ENCODE data around the gene GOLGA8A. TPM values are rescaled to one million over a fixed set of nuclear protein-coding genes. Genes with fewer than 3 reads are reported as not detected.
"Not testable (repeated sequence)": the region's sequence is repeated elsewhere in the genome, so short reads cannot be mapped to it uniquely, and the experiment has no call there.

Gene GOLGA8A
- total and polyA plus RNA-seq, 2 donors (not counting 1 experiment from before 2014, with no cell fraction given), result 3.3 to 18.1 TPM

DNA sequence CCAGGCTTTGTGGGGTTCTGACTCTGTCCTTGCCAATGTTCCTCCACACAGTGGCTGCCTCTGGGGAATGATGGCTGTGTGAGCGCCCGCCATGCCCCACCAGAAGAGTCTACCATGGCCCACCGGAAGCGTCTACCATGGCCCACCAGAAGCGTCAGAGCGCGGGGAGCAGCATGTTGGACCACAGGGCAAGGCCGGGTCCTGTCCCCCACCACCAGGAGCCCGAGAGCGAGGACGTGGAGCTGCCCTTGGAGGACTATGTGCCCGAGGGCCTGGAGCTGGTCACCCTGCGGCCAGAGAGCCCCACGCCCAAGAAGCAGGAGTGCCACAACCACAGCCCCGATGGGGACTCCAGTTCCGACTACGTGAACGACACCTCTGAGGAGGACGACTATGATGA is 28.1 kb downstream of the GOLGA8A start:
- H3K4me1 ChIP-seq (ENCODE audit: control insufficient read depth, extremely low read depth, insufficient read depth, low read length); H4K20me1 ChIP-seq (ENCODE audit: control insufficient read depth, extremely low read depth, insufficient read depth, low read length); H3K36me3 ChIP-seq (ENCODE audit: control insufficient read depth, insufficient read depth, low read length); H3K4me2 ChIP-seq (ENCODE audit: extremely low read depth, insufficient read depth, low read length); H3K9me3 ChIP-seq (ENCODE audit: control insufficient read depth, insufficient read depth, low read depth, low read length); H2AFZ ChIP-seq (ENCODE audit: low read length); H3K9ac ChIP-seq (ENCODE audit: insufficient read depth, low read length); H3K4me3 ChIP-seq (replicated peaks in 1 of 4; ENCODE audit: control extremely low read depth in 1 of 4, insufficient read depth in 1 of 4, low read depth in 3 of 4, low read length in 4 of 4); DNase-seq (ENCODE audit: low read depth in 2 of 2); H3K79me2 ChIP-seq (ENCODE audit: control insufficient read depth, insufficient read depth, low read length); H3K27ac ChIP-seq (ENCODE audit: insufficient read depth, low read length); H3K27me3 ChIP-seq (ENCODE audit: control insufficient read depth, insufficient read depth, low read length): not testable (repeated sequence)

DNA sequence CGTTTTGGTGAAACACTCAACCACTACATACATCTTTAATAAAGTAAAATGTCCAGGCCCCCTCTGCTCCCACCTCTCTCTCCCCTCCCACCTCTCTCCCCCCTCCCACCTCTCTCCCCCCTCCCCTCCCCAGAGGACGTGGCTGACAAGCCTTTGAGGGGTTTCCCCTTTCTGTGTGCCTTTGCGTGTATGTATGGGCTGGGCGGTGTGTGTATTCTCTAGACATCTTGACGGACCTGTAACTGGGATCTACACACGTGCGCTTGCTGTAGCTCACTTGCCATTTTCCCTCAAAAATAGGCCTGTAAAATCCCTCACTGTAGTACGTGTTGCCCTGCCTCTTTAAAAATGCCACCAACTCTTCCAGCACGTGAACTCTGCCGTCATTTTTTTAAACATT is 28.6 kb downstream of the GOLGA8A start:
- not testable (repeated sequence) for H3K4me1 ChIP-seq (ENCODE audit: control insufficient read depth, extremely low read depth, insufficient read depth, low read length); H3K9me3 ChIP-seq (ENCODE audit: control insufficient read depth, insufficient read depth, low read depth, low read length); H3K79me2 ChIP-seq (ENCODE audit: control insufficient read depth, insufficient read depth, low read length); H3K27ac ChIP-seq (ENCODE audit: insufficient read depth, low read length); H3K4me2 ChIP-seq (ENCODE audit: extremely low read depth, insufficient read depth, low read length); H3K27me3 ChIP-seq (ENCODE audit: control insufficient read depth, insufficient read depth, low read length); DNase-seq (ENCODE audit: low read depth in 2 of 2); H3K4me3 ChIP-seq (replicated peaks in 1 of 4; ENCODE audit: control extremely low read depth in 1 of 4, insufficient read depth in 1 of 4, low read depth in 3 of 4, low read length in 4 of 4); H3K9ac ChIP-seq (ENCODE audit: insufficient read depth, low read length); H4K20me1 ChIP-seq (ENCODE audit: control insufficient read depth, extremely low read depth, insufficient read depth, low read length); H2AFZ ChIP-seq (ENCODE audit: low read length); H3K36me3 ChIP-seq (ENCODE audit: control insufficient read depth, insufficient read depth, low read length)

DNA sequence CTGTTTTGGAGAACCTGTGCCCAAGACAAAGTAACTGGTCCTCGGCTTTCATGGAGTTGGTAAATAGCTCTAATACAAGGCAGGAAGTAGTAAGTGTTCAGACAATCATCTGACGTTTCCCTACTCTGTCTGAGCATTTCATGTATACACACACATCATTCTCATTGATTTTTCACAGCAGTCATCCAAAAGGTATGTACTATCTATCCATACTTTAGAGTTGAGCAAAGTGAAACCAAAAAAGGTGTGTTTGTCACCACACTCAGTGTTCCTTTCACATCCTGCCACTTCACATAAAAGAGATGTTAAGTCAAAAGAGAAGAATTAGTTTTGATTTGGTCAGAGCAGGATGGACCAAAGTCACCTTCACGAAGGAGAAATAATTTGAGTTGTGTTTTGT is 33.7 kb downstream of the GOLGA8A start:
- not testable (repeated sequence) for H3K27me3 ChIP-seq (ENCODE audit: control insufficient read depth, insufficient read depth, low read length); H3K4me3 ChIP-seq (replicated peaks in 1 of 4; ENCODE audit: control extremely low read depth in 1 of 4, insufficient read depth in 1 of 4, low read depth in 3 of 4, low read length in 4 of 4); H3K4me2 ChIP-seq (ENCODE audit: extremely low read depth, insufficient read depth, low read length); DNase-seq (ENCODE audit: low read depth in 2 of 2); H3K79me2 ChIP-seq (ENCODE audit: control insufficient read depth, insufficient read depth, low read length); H4K20me1 ChIP-seq (ENCODE audit: control insufficient read depth, extremely low read depth, insufficient read depth, low read length); H3K9ac ChIP-seq (ENCODE audit: insufficient read depth, low read length); H3K4me1 ChIP-seq (ENCODE audit: control insufficient read depth, extremely low read depth, insufficient read depth, low read length); H3K9me3 ChIP-seq (ENCODE audit: control insufficient read depth, insufficient read depth, low read depth, low read length); H2AFZ ChIP-seq (ENCODE audit: low read length); H3K36me3 ChIP-seq (ENCODE audit: control insufficient read depth, insufficient read depth, low read length); H3K27ac ChIP-seq (ENCODE audit: insufficient read depth, low read length)

DNA sequence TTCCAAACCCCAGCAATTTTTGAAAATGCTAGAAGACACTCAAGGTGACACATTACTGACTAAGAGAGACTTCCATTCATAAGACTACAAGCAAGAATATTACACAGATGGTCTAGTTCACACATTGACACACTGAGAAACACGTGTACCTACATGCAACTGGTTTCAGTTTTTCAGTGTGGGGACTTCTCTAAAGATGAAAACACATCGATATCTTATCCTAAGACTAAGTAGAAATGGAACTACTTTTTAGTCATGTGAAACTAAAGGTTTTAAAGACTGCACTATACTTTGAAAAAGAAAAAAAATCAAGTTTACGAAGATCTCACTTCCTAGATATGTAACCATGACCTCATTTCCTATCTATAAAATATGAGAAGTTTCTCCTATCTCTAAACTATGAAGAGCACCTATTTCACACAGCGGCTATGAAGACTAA is 34.4 kb downstream of the GOLGA8A start:
- H4K20me1 ChIP-seq (ENCODE audit: control insufficient read depth, extremely low read depth, insufficient read depth, low read length); H3K4me1 ChIP-seq (ENCODE audit: control insufficient read depth, extremely low read depth, insufficient read depth, low read length); H3K27ac ChIP-seq (ENCODE audit: insufficient read depth, low read length): not testable (repeated sequence)

GRCh38 chr15:34397637-34398259 is 39.9 kb downstream of the GOLGA8A start:
- not testable (repeated sequence) for H3K27me3 ChIP-seq (ENCODE audit: control insufficient read depth, insufficient read depth, low read length); DNase-seq (ENCODE audit: low read depth in 2 of 2); H3K27ac ChIP-seq (ENCODE audit: insufficient read depth, low read length); H3K4me1 ChIP-seq (ENCODE audit: control insufficient read depth, extremely low read depth, insufficient read depth, low read length); H3K9ac ChIP-seq (ENCODE audit: insufficient read depth, low read length); H3K4me3 ChIP-seq (replicated peaks in 1 of 4; ENCODE audit: control extremely low read depth in 1 of 4, insufficient read depth in 1 of 4, low read depth in 3 of 4, low read length in 4 of 4); H3K36me3 ChIP-seq (ENCODE audit: control insufficient read depth, insufficient read depth, low read length); H2AFZ ChIP-seq (ENCODE audit: low read length); H3K79me2 ChIP-seq (ENCODE audit: control insufficient read depth, insufficient read depth, low read length); H3K9me3 ChIP-seq (ENCODE audit: control insufficient read depth, insufficient read depth, low read depth, low read length); H3K4me2 ChIP-seq (ENCODE audit: extremely low read depth, insufficient read depth, low read length); H4K20me1 ChIP-seq (ENCODE audit: control insufficient read depth, extremely low read depth, insufficient read depth, low read length)

More for the DNA sequence above, 34.4 kb downstream of the GOLGA8A start:
- H3K36me3 ChIP-seq (ENCODE audit: control insufficient read depth, insufficient read depth, low read length); H3K79me2 ChIP-seq (ENCODE audit: control insufficient read depth, insufficient read depth, low read length); H3K27me3 ChIP-seq (ENCODE audit: control insufficient read depth, insufficient read depth, low read length); H3K9me3 ChIP-seq (ENCODE audit: control insufficient read depth, insufficient read depth, low read depth, low read length); H2AFZ ChIP-seq (ENCODE audit: low read length); DNase-seq (ENCODE audit: low read depth in 2 of 2); H3K4me3 ChIP-seq (replicated peaks in 1 of 4; ENCODE audit: control extremely low read depth in 1 of 4, insufficient read depth in 1 of 4, low read depth in 3 of 4, low read length in 4 of 4); H3K4me2 ChIP-seq (ENCODE audit: extremely low read depth, insufficient read depth, low read length); H3K9ac ChIP-seq (ENCODE audit: insufficient read depth, low read length): not testable (repeated sequence)

DNA sequence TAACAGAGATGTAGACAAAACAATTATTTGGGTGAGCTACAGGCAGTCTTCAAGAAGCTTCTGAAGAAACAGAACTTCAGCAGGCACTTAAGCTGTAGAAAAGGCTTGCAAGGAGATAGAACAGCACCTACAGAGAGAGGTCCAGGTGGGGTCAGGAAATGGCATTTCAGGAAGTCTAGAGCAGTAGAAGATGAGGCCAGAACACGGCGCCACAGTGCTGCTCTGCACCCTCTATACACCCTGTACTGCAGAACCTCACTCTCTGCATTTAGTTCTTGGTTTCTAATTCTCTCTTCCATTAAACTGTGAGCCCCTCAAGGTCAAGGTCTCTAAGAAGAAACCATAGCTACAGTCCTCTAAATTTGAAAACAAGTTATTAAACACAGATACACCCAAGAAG is 44.6 kb downstream of the GOLGA8A start:
- not testable (repeated sequence) for H4K20me1 ChIP-seq (ENCODE audit: control insufficient read depth, extremely low read depth, insufficient read depth, low read length); H3K9me3 ChIP-seq (ENCODE audit: control insufficient read depth, insufficient read depth, low read depth, low read length); H3K9ac ChIP-seq (ENCODE audit: insufficient read depth, low read length); H3K4me2 ChIP-seq (ENCODE audit: extremely low read depth, insufficient read depth, low read length); H3K36me3 ChIP-seq (ENCODE audit: control insufficient read depth, insufficient read depth, low read length); H3K79me2 ChIP-seq (ENCODE audit: control insufficient read depth, insufficient read depth, low read length); H3K27me3 ChIP-seq (ENCODE audit: control insufficient read depth, insufficient read depth, low read length); DNase-seq (ENCODE audit: low read depth in 2 of 2); H2AFZ ChIP-seq (ENCODE audit: low read length); H3K27ac ChIP-seq (ENCODE audit: insufficient read depth, low read length); H3K4me1 ChIP-seq (ENCODE audit: control insufficient read depth, extremely low read depth, insufficient read depth, low read length); H3K4me3 ChIP-seq (replicated peaks in 1 of 4; ENCODE audit: control extremely low read depth in 1 of 4, insufficient read depth in 1 of 4, low read depth in 3 of 4, low read length in 4 of 4)

DNA sequence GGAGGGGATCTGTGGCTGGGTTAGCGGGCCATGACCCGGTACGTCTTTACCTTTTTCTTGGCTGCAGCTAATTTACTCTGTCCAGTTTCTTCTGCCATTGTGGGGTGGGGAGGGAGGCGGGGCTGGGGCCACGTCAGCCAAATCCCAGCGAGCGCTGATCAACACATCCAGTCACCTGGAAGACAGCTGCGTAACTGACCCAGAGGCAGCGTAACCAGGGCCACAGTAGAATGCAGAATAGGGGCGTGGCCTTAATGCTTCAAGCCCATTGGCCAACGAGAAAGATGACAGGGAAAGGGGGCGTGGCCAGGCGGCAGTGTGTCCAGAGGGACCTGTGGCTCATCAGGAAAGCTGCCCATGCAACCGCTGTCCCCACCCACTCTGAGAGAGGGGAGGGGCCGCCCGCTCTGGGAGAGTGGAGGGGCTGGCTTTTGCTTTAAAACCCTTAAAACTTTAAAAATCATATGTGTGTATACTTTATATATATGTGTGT is 48.0 kb downstream of the GOLGA8A start:
- H3K4me3 ChIP-seq (replicated peaks in 1 of 4; ENCODE audit: control extremely low read depth in 1 of 4, insufficient read depth in 1 of 4, low read depth in 3 of 4, low read length in 4 of 4); H3K4me1 ChIP-seq (ENCODE audit: control insufficient read depth, extremely low read depth, insufficient read depth, low read length); H3K9ac ChIP-seq (ENCODE audit: insufficient read depth, low read length); H3K27me3 ChIP-seq (ENCODE audit: control insufficient read depth, insufficient read depth, low read length); H3K4me2 ChIP-seq (ENCODE audit: extremely low read depth, insufficient read depth, low read length); DNase-seq (ENCODE audit: low read depth in 2 of 2); H3K27ac ChIP-seq (ENCODE audit: insufficient read depth, low read length); H3K79me2 ChIP-seq (ENCODE audit: control insufficient read depth, insufficient read depth, low read length); H3K9me3 ChIP-seq (ENCODE audit: control insufficient read depth, insufficient read depth, low read depth, low read length); H3K36me3 ChIP-seq (ENCODE audit: control insufficient read depth, insufficient read depth, low read length); H2AFZ ChIP-seq (ENCODE audit: low read length); H4K20me1 ChIP-seq (ENCODE audit: control insufficient read depth, extremely low read depth, insufficient read depth, low read length): not testable (repeated sequence)

Measured in fibroblast of lung (primary cell).